HG02763 (cell line): Measurements from ENCODE around the gene DNALI1.
A peak's percentile ranks its signal among the peaks of the same experiment; 100 is the strongest.
"Not testable (repeated sequence)": the region's sequence is repeated elsewhere in the genome, so short reads cannot be mapped to it uniquely, and the experiment has no call there.

Experiments used
- ATAC-seq: cut with Tn5 transposase; IDR thresholded peaks from one replicate; pipeline ENCODE4 v1.9.1; 2021; ENCODE audit warnings: mild to moderate bottlenecking, moderate library complexity; ENCODE audit not compliant: unreplicated experiment

DNALI1 gene

GRCh38 chr1:37553927-37554808 is 2.6 kb upstream of the DNALI1 start, which contains the start of gene SNIP1:
Gene SNIP1 (minus strand): TSS chr1:37554293. CDS start chr1:37554229, 64 bp downstream.
- ATAC-seq, result peak; percentile 81

GRCh38 chr1:37557402-37557801 is 662 bp downstream of the DNALI1 start:
- no peak for ATAC-seq

- ATAC-seq, result no peak
Observed at GRCh38 chr1:37558411-37558810, 1.7 kb downstream of the DNALI1 start.

- ATAC-seq, result no peak
Observed at GRCh38 chr1:37559080-37559479, 2.3 kb downstream of the DNALI1 start.

- not testable (repeated sequence) for ATAC-seq
Observed at GRCh38 chr1:37559957-37560379, 3.2 kb downstream of the DNALI1 start.

- no peak for ATAC-seq
Observed at GRCh38 chr1:37560401-37561132, 3.8 kb downstream of the DNALI1 start.

GRCh38 chr1:37561133-37562132 is 4.7 kb downstream of the DNALI1 start:
- no peak for ATAC-seq

GRCh38 chr1:37562984-37563383 is 6.2 kb downstream of the DNALI1 start:
- ATAC-seq, result no peak

GRCh38 chr1:37564892-37565291 is 8.2 kb downstream of the DNALI1 start:
- ATAC-seq, result no peak

GRCh38 chr1:37567023-37567422 is 10.3 kb downstream of the DNALI1 start:
- no peak for ATAC-seq

GRCh38 chr1:37570528-37571334 is 14.0 kb downstream of the DNALI1 start:
- ATAC-seq, result no peak

- ATAC-seq, result no peak
Observed at GRCh38 chr1:37574834-37575480, 18.2 kb downstream of the DNALI1 start.

GRCh38 chr1:37575692-37576091 is 19.0 kb downstream of the DNALI1 start:
- no peak for ATAC-seq

GRCh38 chr1:37584544-37584943 is 27.8 kb downstream of the DNALI1 start:
- not testable (repeated sequence) for ATAC-seq

- ATAC-seq, result no peak
Observed at GRCh38 chr1:37588939-37589338, 32.2 kb downstream of the DNALI1 start.

GRCh38 chr1:37593726-37594125 is 37.0 kb downstream of the DNALI1 start:
- ATAC-seq, result no peak

- ATAC-seq, result peak; percentile 97
Observed at GRCh38 chr1:37595440-37596181, 38.9 kb downstream of the DNALI1 start, which contains the start of gene GNL2. Gene GNL2 (minus strand): TSS chr1:37595937. CDS start chr1:37595822, 115 bp downstream.

GRCh38 chr1:37596182-37596667 is 39.5 kb downstream of the DNALI1 start:
- ATAC-seq, result no peak
